Esophagus squamous epithelium (tissue), 5 donors: ENCODE data around the gene OXCT1. TPM values are rescaled to one million over a fixed set of nuclear protein-coding genes. Genes with fewer than 3 reads are reported as not detected.
"Not testable (repeated sequence)": the region's sequence is repeated elsewhere in the genome, so short reads cannot be mapped to it uniquely, and the experiment has no call there.

Source experiments
- DNase-seq: peaks from one replicate; lab custom pipeline; 2025; lab: John Stamatoyannopoulos, UW
- H3K27ac ChIP-seq, 4 donors: fragments of 200-600 bp; sonication (generic); one replicate each; pipeline ENCODE4 v1.5.1; 2016 to 2019; ENCODE audit warnings: mild to moderate bottlenecking in 1 of 4
- H3K27me3 ChIP-seq, 4 donors: fragments of 200-600 bp; sonication (generic); 1 replicate in 3 of 4; 2 replicates in 1 of 4; pipeline versions ENCODE4 v1.5.1 to v1.6.0; 2017 to 2021; ENCODE audit warnings: antibody characterized with exemption in 1 of 4
- H3K36me3 ChIP-seq, 3 donors: fragments of 200-600 bp; sonication (generic); one replicate each; pipeline ENCODE4 v1.5.1; 2016 to 2019
- H3K4me1 ChIP-seq, 3 donors: fragments of 200-600 bp; sonication (generic); one replicate each; pipeline ENCODE4 v1.5.1; 2017 to 2019
- H3K4me3 ChIP-seq, 4 donors: fragments of 200-600 bp; sonication (generic); 1 replicate in 3 of 4; 2 replicates in 1 of 4; pipeline ENCODE4 v1.5.1; 2016 to 2019; ENCODE audit warnings: mild to moderate bottlenecking in 2 of 4, moderate library complexity in 1 of 4
- H3K9me3 ChIP-seq, 3 donors: fragments of 200-600 bp; sonication (generic); one replicate each; pipeline ENCODE4 v1.5.1; 2016 to 2019
- CTCF ChIP-seq, 6 experiments: fragments of 450-650 bp in 4 of 6; fragments of 200-600 bp in 2 of 6; sonication (generic) in 2 of 6; IDR thresholded peaks; one replicate each; pipeline ENCODE4 v1.5.1; 2016 to 2019; ENCODE audit warnings: antibody characterized with exemption in 6 of 6, mild to moderate bottlenecking in 4 of 6, moderate library complexity in 4 of 6
- POLR2A ChIP-seq, 4 donors: fragments of 450-650 bp; IDR thresholded peaks; one replicate each; pipeline ENCODE4 v1.6.1; 2017; ENCODE audit warnings: antibody characterized with exemption in 4 of 4, mild to moderate bottlenecking in 4 of 4, moderate library complexity in 3 of 4
- WGBS, 2 donors: methylation state at CpG; one replicate each; pipeline ENCODE4 v1.1.5; 2018; 5-methylcytosine and 5-hydroxymethylcytosine counted together
- intact Hi-C: fragments of 100-400 bp; cut with DNase I; formaldehyde crosslinking; loops from one replicate; pipeline ENCODE4 v1.15.0; 2022
- total RNA-seq, 4 donors: library from RNA; depleted of rRNA; stranded (reverse); fragments of >200 nt; gene quantifications; one replicate each; pipeline ENCODE4 v1.1.0, GENCODE V29; 2016
- donor health status: DM: yes; HTN: yes; CAD: no.

Gene OXCT1
- total RNA-seq, 4 donors from 2014 or later: 20.3 to 27.3 (median 23.4) TPM

GRCh38 chr5:41747301-41747700 is 122.9 kb downstream of the OXCT1 start:
- peaks cover 0 to 65% (median 0%) of the 10 kb centered on the region in 3 donors for H3K36me3 ChIP-seq
- H3K4me1 ChIP-seq: no peaks in the 10 kb centered on the region
- no peak overlapping the region for H3K4me3 ChIP-seq
- no peak for DNase-seq
- TF ChIP-seq POLR2A (IDR thresholded peaks at IDR 0.05) (no peak), CTCF (IDR thresholded peaks at IDR 0.05) (no peak)
- intact Hi-C loops: no loop called here
- H3K27ac ChIP-seq: no peak overlapping the region
- H3K9me3 ChIP-seq: no peaks in the 10 kb centered on the region
- H3K27me3 ChIP-seq: no peaks in the 10 kb centered on the region
- 25 to 40% methylated on average over 1 of the region's 1 CpG for WGBS, 2 donors

DNA sequence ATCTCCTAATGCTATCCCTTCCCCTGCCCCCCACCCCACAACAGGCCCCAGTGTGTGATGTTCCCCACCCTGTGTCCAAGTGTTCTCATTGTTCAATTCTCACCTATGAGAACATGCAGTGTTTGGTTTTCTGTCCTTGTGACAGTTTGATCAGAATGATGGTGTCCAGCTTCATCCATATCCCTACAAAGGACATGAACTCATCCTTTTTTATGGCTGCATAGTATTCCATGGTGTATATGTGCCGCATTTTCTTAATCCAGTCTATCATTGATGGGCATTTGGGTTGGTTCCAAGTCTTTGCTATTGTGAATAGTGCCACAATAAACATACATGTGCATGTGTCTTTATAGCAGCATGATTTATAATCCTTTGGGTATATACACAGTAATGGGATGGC is 127.6 kb downstream of the OXCT1 start:
- DNase-seq, H3K4me3 ChIP-seq, H3K27ac ChIP-seq, H3K27me3 ChIP-seq, H3K4me1 ChIP-seq, intact Hi-C loops, H3K9me3 ChIP-seq: not testable (repeated sequence)
- H3K36me3 ChIP-seq: peaks cover 0 to 74% (median 6%) of the 10 kb centered on the region in 3 donors
- 78 to 100% methylated on average over 1 of the region's 1 CpG for WGBS, 2 donors

DNA sequence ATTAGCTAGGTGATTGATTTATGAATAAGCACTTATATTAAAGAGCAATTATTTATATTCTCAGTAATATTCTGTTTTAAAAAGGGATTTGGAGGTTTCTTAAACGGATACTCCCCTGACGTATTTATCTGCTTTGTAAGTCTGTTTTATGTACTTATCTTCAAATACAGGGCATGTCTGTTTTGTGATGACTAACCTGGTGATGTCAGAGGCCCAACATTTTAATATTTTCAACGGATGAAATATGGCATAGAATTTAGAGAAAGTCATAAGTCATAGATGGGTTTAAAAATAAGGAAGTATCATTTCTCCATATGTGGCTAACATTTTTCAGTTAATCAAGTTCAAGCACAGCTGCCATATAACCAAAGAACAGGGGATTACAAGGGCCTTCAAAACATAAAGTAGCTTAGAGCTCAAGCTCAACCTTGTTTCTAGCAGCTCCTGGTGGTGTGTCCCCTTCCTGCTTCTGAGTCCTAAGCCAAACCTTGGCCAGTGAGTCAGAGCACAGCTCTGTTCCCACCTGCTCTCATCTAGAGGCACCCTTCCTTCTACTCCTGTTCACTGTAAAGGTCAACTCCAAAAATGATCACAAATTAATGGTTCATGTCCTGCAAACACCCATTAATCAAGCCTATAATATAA is 131.4 kb downstream of the OXCT1 start:
- DNase-seq: no peak
- Histone ChIP-seq H3K4me3 (no peak overlapping the region), H3K27me3 (no peaks in the 10 kb centered on the region), H3K9me3 (no peaks in the 10 kb centered on the region), H3K36me3 (peaks cover 0 to 69% (median 6%) of the 10 kb centered on the region in 3 donors), H3K27ac (no peak overlapping the region), H3K4me1 (no peaks in the 10 kb centered on the region)
- intact Hi-C loops: no loop called here
- TF ChIP-seq CTCF (IDR thresholded peaks at IDR 0.05): no peak
- no peak for TF ChIP-seq POLR2A (IDR thresholded peaks at IDR 0.05)
- 73 to 87% methylated on average over 3 of the region's 3 CpGs for WGBS, 2 donors

DNA sequence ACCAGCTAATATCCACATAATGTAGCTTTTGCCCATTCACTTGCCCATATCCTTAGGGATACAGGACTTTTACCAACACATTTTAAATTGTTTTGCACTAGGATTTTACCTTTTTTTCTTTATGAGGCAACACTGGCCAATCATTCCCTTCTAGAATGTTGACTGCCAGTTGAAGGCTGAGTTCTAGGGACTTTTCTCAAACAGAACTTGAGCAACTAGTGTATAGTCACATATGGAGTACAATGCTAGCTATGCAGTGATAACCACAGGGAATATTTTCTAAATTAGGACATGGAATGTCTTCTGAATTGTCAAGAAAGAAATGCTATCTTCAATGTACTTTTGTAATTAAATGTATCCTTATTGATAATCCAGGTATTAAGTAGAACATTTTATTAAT is 133.6 kb downstream of the OXCT1 start:
- H3K4me1 ChIP-seq: no peaks in the 10 kb centered on the region
- H3K36me3 ChIP-seq: peaks cover 0 to 64% (median 6%) of the 10 kb centered on the region in 3 donors
- intact Hi-C loops: no loop called here
- TF ChIP-seq POLR2A (IDR thresholded peaks at IDR 0.05) (no peak), CTCF (IDR thresholded peaks at IDR 0.05) (no peak)
- H3K27me3 ChIP-seq: no peaks in the 10 kb centered on the region
- no peak overlapping the region for H3K4me3 ChIP-seq
- no peaks in the 10 kb centered on the region for H3K9me3 ChIP-seq
- H3K27ac ChIP-seq: no peak overlapping the region
- DNase-seq: no peak

DNA sequence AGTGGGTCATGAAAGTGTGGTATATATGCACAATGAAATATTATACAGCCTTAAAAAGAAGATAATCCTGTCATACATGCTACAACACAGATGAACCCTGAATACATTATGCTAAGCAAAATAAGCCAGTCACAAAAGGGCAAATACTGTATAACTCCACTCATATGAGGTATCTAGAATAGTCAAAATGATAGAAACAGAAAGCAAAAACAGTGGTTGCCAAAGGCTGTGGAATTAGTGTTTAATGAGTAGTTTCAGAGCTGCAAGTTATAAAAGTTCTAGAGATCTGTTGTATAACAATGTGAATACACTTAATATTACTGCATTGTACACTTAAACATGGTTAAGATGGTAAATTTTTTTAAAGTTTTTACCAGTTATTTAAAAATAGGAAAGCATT is 135.0 kb downstream of the OXCT1 start:
- Histone ChIP-seq H3K36me3 (peaks cover 0 to 65% (median 6%) of the 10 kb centered on the region in 3 donors), H3K4me1 (no peaks in the 10 kb centered on the region), H3K27me3 (no peaks in the 10 kb centered on the region), H3K9me3 (no peaks in the 10 kb centered on the region), H3K4me3 (no peak overlapping the region), H3K27ac (no peak overlapping the region)
- TF ChIP-seq POLR2A (IDR thresholded peaks at IDR 0.05) (no peak), CTCF (IDR thresholded peaks at IDR 0.05) (no peak)
- no peak for DNase-seq
- intact Hi-C loops: no loop called here

- intact Hi-C loops: not testable (repeated sequence)
- 86 to 96% methylated on average over 5 of the region's 5 CpGs for WGBS, 2 donors
These were observed 140.8 kb downstream of the OXCT1 start for GRCh38 chr5:41729381-41729780.

More at GRCh38 chr5:41729381-41729780, 140.8 kb downstream of the OXCT1 start:
- H3K27me3 ChIP-seq, H3K4me1 ChIP-seq, H3K27ac ChIP-seq, H3K4me3 ChIP-seq, DNase-seq, H3K9me3 ChIP-seq: not testable (repeated sequence)
- peaks cover 0 to 32% (median 0%) of the 10 kb centered on the region in 3 donors for H3K36me3 ChIP-seq
